Neural progenitor cell (in vitro differentiated cells): ENCODE results near the gene PQBP1.
A peak's percentile ranks its signal among the peaks of the same experiment; 100 is the strongest.

Experiments used
- CTCF ChIP-seq: fragments of 200-600 bp; sonication (generic); IDR thresholded peaks from 2 replicates; pipeline ENCODE4 v1.5.1; 2017; ENCODE audit warnings: antibody characterized with exemption, mild to moderate bottlenecking
- EZH2 ChIP-seq: fragments of 200-600 bp; sonication (generic); IDR thresholded peaks from 2 replicates; pipeline ENCODE4 v1.6.1; 2017; ENCODE audit warnings: antibody characterized with exemption, mild to moderate bottlenecking, moderate library complexity

DNA sequence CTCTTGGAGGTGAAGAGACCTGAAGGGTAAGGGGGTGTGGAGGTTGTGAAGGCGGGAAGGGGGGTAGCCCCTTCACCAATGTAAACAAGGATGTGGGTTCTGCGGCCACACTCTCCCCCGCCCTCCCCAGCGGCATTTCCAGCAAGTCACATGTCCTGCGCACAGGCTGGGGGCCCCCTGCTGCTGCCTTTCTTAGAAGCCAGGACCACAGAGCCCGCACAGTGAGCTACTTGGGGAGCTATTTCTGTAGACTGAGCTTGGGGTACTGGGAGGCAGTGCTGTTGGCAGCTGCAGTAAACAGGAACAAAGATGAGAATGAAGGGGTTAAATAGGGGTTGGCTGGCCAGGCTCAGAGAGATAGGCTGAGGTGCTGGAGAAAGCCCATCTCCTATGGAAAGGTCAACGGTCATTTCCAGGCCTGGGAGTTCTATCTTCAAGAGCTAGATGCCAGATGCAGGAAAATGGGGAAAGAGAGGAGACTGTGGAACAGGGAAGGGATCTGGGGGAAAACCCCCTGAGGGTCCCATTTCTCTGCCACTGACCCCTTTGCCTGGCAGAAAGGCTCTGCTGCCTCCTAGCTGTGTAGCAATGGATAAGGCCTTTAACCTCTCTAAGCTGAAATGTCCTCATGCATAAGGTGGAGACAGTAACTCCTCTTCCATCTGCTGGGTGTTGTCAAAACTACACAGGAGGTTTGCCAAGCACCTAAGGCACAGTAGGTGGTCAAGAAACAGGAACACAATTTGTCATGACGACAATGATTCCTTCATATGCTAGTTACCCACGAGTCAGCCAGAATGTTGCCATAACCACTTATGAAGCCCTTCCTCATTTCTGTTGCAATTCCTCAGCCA is 39.6 kb downstream of the PQBP1 start:
- TF ChIP-seq EZH2 (no peak), CTCF (peak; percentile 46)
